Astrocyte of the cerebellum (primary cell): Measurements from ENCODE around the gene SNAPC4.

Experiments used
- DNase-seq: peaks from one replicate; pipeline ENCODE4 v3.0.0-alpha.2; 2011; ENCODE audit warnings: low read depth
- H3K4me3 ChIP-seq: 2 replicates; pipeline ENCODE4 v1.5.1; 2011; ENCODE audit warnings: mild to moderate bottlenecking, low read depth, low read length, moderate library complexity
- in situ Hi-C: cut with HindIII; loops from 2 replicates; pipeline ENCODE4 v1.10.0; 2017; ENCODE audit warnings: low sequenced_read_pairs
- TF ChIP-seq, protein P1 (sequence below): IDR thresholded peaks from 2 replicates; pipeline ENCODE4 v1.5.1; 2012; ENCODE audit warnings: low read length, low read depth, moderate library complexity, mild to moderate bottlenecking; ENCODE audit errors: missing control alignments

The SNAPC4 gene

DNA sequence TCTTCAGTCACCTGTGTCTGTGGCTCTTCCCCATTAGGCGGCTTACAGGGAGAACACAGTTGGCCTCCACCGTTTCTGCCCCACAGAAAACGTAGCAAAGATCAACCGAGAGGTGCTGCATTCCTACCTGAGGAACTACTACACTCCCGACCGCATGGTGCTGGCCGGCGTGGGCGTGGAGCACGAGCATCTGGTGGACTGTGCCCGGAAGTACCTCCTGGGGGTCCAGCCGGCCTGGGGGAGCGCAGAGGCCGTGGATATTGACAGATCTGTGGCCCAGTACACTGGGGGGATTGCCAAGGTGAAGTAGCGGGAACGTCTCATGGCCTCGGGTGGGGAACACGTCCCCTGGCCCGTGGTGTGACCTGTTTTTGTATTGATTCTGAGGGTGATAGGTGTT is 16.9 kb upstream of the SNAPC4 start:
- in situ Hi-C loops, result no loop called here
- DNase-seq, result no peak
- no peak overlapping the region for H3K4me3 ChIP-seq
- TF ChIP-seq, protein P1, sequence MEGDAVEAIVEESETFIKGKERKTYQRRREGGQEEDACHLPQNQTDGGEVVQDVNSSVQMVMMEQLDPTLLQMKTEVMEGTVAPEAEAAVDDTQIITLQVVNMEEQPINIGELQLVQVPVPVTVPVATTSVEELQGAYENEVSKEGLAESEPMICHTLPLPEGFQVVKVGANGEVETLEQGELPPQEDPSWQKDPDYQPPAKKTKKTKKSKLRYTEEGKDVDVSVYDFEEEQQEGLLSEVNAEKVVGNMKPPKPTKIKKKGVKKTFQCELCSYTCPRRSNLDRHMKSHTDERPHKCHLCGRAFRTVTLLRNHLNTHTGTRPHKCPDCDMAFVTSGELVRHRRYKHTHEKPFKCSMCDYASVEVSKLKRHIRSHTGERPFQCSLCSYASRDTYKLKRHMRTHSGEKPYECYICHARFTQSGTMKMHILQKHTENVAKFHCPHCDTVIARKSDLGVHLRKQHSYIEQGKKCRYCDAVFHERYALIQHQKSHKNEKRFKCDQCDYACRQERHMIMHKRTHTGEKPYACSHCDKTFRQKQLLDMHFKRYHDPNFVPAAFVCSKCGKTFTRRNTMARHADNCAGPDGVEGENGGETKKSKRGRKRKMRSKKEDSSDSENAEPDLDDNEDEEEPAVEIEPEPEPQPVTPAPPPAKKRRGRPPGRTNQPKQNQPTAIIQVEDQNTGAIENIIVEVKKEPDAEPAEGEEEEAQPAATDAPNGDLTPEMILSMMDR, result no peak

DNA sequence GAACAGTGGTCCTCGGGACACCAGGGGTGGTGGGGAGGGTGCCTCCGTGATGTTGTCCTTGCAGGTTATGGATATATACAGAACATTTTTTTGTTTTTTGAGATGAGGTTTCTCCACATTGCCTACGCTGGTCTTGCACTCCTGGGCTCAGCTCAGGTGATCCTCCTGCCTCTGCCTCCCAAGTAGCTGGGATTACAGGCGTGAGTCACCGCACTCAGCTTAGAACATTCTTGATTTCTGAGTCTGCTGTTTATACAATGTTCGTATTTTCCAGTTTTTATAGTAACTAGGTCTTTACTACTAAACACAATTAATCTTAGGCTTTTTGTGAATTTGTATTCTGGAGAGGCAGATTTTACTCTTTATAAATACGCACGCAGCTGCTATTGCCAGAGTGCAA is 16.5 kb upstream of the SNAPC4 start:
- H3K4me3 ChIP-seq, result no peak overlapping the region
- no peak for DNase-seq
- in situ Hi-C loops, result no loop called here
- TF ChIP-seq, protein P1, result no peak

DNA sequence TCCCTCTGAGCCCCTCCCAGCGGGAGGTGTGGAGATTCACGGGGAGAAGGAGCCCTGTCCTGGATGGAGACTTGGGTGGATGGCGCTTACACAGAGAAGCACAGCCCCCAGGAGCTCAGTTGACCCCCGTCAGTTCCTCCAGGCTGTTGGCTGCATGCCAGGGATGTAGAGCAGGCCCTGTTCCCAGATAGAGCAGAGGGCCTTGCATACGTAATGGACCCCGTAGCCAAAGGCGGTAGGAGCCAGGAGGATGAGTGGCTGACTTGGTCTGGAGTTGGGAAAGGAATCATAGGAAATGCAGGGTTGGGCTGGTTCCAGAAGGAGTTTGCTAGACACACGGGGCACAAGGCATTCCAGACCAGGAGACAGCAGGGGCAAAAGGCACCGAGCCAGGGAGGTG is 13.0 kb upstream of the SNAPC4 start:
- no peak for DNase-seq
- TF ChIP-seq, protein P1, result no peak
- H3K4me3 ChIP-seq, result no peak overlapping the region
- in situ Hi-C loops, result no loop called here

DNA sequence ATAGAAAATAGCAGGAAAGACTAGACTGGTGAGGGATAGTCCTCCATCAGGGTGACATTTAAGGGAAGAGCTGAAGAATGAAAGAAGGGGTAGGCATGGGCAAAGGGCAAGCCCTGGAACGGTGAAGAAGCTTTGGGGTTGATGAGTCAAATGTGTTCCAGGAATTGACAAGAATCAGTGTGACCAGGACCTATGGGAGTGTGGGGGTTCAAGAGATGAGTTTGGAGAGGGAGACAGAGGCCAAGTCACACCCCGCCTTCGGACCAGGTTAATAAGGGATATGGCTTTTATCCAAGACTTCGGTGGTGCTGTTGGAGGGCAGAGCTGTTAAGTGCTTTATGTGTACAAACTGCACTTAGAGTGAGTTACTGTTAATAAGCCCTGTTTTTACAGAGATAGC is 11.4 kb upstream of the SNAPC4 start:
- in situ Hi-C loops, result no loop called here
- TF ChIP-seq, protein P1, result no peak

DNA sequence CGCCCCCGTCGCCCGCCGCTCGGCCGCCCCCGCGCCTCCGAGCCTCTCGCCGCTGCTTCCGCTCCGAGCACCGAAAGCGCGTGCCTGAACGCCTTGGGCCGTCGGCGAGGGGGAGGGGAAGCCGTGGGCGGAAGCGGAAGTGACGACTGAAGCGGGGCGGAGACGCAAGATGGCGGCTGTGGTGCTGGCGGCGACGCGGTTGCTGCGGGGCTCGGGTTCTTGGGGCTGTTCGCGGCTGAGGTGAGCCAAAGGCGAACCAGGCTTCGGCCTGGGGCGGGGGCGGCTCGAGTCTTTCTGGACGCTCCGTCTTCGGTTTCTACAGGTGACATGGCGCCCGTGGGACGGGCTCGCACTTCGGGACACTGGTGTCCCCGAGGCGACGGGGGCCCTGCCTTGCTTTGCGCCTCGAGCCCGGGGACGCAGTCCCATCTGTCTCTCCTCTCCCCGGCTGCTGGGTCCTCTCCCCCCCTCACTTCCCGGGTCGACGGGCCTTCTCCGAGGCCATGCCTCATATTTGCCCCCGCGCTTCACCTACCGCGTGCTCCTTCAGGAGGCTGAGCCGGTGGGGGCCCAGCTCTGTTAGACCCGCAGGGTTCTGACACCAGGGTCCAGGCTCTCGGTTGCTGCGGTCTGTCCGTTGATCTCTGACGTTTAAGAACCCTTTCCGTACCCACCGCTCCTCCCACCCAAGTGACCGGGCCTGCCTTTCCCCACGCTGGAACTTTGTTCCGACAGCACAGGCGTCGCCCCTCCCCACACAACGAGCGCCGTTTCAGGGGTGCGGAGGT is 10.7 kb upstream of the SNAPC4 start, which contains the start of the genes ENTR1 and PMPCA:
TSS of gene ENTR1 (minus strand) at position 115 of the 788 bp plus-strand sequence. CDS start 217 bp downstream, outside the sequence.
TSS of gene PMPCA (plus strand) at position 159 of the 788 bp plus-strand sequence. CDS start at position 170, 11 bp downstream.
- TF ChIP-seq, protein P1, result no peak
- peak within 1 kb of the TSS; percentile 99 for H3K4me3 ChIP-seq
- DNase-seq, result peak; percentile 64
- in situ Hi-C loops, result no loop called here

More for the DNA sequence above, 11.4 kb upstream of the SNAPC4 start:
- DNase-seq, result no peak
- H3K4me3 ChIP-seq, result peak overlapping the region; percentile 99

DNA sequence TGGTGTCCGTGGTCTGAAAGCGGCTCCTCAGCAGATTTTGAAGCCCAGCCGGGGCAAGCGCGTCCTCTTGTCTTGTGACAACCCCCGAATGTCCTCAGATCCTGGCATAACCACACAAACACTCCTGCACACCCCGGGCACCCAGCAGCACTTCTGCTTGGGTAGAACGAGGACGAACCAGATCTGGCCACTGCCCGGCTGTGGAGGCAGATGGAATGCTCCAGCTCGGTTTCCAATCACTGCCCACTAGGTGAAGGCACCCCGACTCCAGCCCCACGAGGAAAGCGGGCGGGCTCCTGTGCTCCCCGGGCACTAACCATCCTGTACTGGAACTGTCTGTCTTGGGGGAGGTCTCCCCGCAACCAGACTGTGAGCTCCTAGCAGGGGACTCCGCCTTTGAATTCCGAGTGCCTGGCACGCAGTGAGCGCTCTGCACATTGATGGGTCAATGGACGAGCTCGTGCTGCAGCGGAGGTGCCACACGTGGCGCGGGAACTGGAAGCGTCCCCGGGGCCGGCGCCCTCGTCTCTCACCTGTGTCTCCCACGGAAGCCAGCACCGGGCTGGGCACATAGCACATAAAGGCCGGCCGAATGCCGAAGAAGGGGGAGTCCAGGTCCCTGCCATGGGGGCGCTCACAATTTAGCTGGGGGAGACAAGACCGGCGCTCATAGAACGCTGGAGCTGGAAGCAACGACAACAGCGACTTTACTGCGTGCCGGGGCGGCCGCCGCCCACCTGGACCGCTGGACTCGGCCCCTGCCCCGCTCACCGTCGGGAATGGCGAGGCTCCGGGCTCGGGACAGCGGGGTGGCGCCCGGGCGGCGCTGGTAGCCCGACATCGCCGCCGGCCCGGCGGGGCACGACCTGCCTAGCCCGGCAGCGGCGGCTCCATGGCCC is 9.8 kb upstream of the SNAPC4 start:
- TF ChIP-seq, protein P1, result no peak
- in situ Hi-C loops, result no loop called here
- DNase-seq, result no peak
- H3K4me3 ChIP-seq, result peak overlapping the region; percentile 99
